Hepatocyte (in vitro differentiated cells): ENCODE measurements around the gene CCDC69.

ENCODE experiments used
- EZH2 ChIP-seq: fragments of 200-600 bp; sonication (generic); IDR thresholded peaks from 2 replicates; pipeline ENCODE4 v1.6.1; 2016; ENCODE audit warnings: antibody characterized with exemption, mild to moderate bottlenecking, borderline replicate concordance
- TF ChIP-seq, protein P1 (sequence below): fragments of 200-600 bp; sonication (generic); IDR thresholded peaks from 2 replicates; pipeline ENCODE4 v1.5.1; 2016; ENCODE audit warnings: antibody characterized with exemption, mild to moderate bottlenecking; ENCODE audit not compliant: poor library complexity

DNA sequence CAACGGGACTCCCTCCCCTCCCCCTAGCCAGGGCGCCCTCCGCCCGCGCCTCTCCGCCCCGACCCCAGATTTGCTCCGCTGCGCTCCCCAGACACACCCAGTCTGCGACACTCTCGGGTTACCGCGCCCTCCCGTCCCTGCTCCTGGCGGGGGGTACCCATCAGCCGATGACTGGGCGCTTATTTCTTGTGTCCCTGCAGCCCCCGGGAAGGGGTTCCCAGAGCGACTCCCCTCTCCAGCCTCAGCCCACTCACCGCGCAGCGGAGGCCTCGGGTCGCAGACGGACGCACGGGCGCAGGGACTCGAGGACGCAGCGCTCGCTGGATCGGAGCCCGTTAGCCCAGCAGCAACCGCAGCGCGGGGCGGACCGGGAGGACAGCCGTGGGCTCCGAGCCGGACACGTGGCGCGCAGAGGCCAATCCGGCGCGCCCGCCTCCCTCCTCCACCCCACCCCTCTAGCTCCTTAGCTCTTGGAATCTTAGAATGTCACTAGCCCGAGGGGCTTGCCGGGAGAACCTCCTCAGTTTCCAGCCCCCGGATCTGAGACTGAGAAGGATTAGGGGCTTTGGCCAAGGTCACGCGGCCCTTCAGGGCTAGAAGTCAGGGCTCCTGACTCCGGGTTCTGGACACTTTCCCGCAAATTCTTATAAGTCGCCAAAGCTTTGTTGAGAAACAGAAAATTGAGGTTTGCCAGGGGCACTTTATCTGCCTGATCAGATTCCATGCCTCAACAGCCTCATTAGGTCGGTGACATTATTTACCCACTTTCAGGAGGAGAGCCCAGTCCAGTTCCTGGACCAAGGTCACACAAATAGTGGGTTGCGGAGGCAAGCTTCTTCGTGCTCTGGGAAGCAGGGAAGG lies 66.2 kb downstream of the CCDC69 start, which contains the start of gene ANXA6:
- TF ChIP-seq, protein P1, sequence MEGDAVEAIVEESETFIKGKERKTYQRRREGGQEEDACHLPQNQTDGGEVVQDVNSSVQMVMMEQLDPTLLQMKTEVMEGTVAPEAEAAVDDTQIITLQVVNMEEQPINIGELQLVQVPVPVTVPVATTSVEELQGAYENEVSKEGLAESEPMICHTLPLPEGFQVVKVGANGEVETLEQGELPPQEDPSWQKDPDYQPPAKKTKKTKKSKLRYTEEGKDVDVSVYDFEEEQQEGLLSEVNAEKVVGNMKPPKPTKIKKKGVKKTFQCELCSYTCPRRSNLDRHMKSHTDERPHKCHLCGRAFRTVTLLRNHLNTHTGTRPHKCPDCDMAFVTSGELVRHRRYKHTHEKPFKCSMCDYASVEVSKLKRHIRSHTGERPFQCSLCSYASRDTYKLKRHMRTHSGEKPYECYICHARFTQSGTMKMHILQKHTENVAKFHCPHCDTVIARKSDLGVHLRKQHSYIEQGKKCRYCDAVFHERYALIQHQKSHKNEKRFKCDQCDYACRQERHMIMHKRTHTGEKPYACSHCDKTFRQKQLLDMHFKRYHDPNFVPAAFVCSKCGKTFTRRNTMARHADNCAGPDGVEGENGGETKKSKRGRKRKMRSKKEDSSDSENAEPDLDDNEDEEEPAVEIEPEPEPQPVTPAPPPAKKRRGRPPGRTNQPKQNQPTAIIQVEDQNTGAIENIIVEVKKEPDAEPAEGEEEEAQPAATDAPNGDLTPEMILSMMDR, result no peak
- TF ChIP-seq EZH2, result no peak
